Lower leg skin (tissue), 4 donors: Measurements from ENCODE around the gene TBKBP1. TPM values are rescaled to one million over a fixed set of nuclear protein-coding genes. Genes with fewer than 3 reads are reported as not detected.

Experiments used
- DNase-seq, 2 donors: peaks; one replicate each; pipeline ENCODE4 v3.0.0-alpha.2; 2019; ENCODE audit warnings: low spot score in 2 of 2
- H3K4me3 ChIP-seq: fragments of 200-600 bp; sonication (generic); 2 replicates; pipeline ENCODE4 v1.5.1; 2017; ENCODE audit warnings: mild to moderate bottlenecking, low read depth; ENCODE audit not compliant: poor library complexity, severe bottlenecking
- POLR2A ChIP-seq, 2 donors: fragments of 450-650 bp; IDR thresholded peaks; one replicate each; pipeline ENCODE4 v1.6.1; 2016 to 2017; ENCODE audit warnings: antibody characterized with exemption in 2 of 2, mild to moderate bottlenecking in 1 of 2, moderate library complexity in 1 of 2
- WGBS, 2 donors: methylation state at CpG; one replicate each; pipeline ENCODE4 v1.1.5; 2018; 5-methylcytosine and 5-hydroxymethylcytosine counted together
- intact Hi-C: fragments of 100-400 bp; cut with DNase I; formaldehyde crosslinking; loops from one replicate; pipeline ENCODE4 v1.15.0; 2023; ENCODE audit warnings: low total_unique reads
- total RNA-seq, 4 donors: library from RNA; depleted of rRNA; stranded (reverse); fragments of >200 nt; gene quantifications; one replicate each; pipeline ENCODE4 v1.1.0, GENCODE V29; 2016
- TF ChIP-seq, protein P1 (sequence below), 3 donors: fragments of 450-650 bp; IDR thresholded peaks; one replicate each; pipeline ENCODE4 v1.5.1; 2016; ENCODE audit warnings: antibody characterized with exemption in 3 of 3, mild to moderate bottlenecking in 3 of 3, moderate library complexity in 2 of 3

Gene TBKBP1
- total RNA-seq, 4 donors from 2014 or later, result 7.1 to 14.7 (median 9.3) TPM

DNA sequence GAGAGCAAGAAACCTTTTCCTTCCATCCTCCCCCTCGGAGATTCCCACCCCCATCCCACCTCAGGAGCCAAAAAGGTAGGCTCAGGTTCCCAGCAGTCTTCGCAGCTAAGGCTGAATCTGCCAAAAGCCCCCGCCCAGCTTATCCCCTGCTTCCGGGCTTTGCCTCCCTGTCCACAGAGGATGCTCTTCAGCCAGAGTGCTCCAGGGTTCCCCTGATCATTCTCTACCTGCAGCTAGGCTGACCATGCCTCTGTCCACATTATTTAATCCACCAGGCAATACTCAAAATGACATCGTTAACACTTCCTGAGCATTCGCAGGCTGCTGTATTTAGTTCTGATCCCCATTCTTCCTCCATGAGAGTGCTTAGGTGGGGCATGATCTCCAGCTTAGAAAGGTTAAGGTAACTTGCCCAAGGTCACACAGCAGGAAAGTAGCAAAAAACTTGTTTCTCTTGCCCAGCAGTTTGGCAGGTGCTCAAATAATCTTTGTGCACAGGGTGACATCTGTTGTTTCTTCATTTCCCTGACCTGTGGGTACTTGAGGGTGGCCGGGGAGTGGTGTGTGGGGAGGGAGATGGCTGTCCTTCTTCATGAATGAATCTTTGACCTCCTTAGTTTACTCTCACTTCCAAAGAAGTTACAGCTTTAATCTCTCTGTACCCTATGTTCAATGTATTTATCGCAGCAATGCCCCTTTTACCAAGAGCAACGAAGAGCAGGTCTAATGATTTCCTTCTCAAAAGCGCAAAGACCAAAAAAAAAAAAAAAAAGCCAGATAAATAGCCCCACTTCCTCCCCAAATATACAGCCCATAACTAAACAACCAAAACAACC is 848 bp upstream of the TBKBP1 start:
- peak in 1 of 2 donors; percentile 81 for DNase-seq
- no peak for TF ChIP-seq POLR2A (IDR thresholded peaks at IDR 0.05)
- TF ChIP-seq, protein P1, sequence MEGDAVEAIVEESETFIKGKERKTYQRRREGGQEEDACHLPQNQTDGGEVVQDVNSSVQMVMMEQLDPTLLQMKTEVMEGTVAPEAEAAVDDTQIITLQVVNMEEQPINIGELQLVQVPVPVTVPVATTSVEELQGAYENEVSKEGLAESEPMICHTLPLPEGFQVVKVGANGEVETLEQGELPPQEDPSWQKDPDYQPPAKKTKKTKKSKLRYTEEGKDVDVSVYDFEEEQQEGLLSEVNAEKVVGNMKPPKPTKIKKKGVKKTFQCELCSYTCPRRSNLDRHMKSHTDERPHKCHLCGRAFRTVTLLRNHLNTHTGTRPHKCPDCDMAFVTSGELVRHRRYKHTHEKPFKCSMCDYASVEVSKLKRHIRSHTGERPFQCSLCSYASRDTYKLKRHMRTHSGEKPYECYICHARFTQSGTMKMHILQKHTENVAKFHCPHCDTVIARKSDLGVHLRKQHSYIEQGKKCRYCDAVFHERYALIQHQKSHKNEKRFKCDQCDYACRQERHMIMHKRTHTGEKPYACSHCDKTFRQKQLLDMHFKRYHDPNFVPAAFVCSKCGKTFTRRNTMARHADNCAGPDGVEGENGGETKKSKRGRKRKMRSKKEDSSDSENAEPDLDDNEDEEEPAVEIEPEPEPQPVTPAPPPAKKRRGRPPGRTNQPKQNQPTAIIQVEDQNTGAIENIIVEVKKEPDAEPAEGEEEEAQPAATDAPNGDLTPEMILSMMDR (IDR thresholded peaks at IDR 0.05), result no peak
- H3K4me3 ChIP-seq, result peak overlapping the region; percentile 35
- intact Hi-C loops, result no loop called here
- WGBS, 2 donors, result 25 to 34% methylated on average over 10 of the region's 10 CpGs

DNA sequence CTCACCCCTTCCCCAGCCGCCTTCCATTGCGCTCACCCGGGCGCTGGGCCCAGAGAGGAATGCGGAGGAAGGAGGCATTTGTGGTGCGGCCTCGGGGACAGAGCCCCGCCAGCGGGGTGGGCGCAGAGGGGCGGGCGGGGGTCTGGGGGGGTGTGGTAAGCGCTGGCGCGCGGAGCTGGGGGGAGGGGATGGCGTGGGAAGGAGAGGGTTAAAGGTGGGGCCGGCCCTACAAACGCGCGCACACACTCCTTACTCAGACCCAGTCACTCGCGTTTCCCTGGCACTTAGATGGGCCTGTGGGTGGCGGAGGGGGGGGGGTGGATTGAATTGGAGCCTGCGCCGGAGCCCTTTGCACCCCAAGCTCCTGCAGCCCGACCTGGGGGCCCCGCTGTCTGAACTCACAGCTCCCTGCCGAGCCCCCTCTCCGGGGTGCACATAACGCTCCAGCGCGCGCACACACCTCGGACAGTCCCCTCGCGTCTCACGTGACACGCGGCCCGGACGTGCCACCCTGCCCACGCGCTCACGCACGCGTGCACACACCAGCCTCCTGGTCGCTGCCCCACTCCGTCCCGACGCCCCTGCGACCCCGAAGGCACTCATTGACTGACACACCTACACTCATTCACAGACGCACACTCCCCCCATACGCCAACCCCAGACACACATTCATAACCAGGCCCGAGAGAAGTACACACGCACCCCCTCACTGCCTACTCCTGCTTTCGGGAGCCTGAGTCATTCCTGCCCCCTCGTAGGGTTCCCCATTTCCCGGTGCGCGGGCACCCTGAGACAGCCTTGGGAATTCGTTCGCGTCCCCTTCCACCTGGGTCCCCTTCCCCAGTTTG is 844 bp downstream of the TBKBP1 start:
- DNase-seq, result peak; percentile 34 to 93
- peak overlapping the region; percentile 65 for H3K4me3 ChIP-seq
- intact Hi-C loops, result no loop called here
- TF ChIP-seq POLR2A (IDR thresholded peaks at IDR 0.05), result no peak
- TF ChIP-seq, protein P1 (IDR thresholded peaks at IDR 0.05), result no peak
- 1% methylated on average over 34 to 36 of the region's 65 CpGs for WGBS, 2 donors

DNA sequence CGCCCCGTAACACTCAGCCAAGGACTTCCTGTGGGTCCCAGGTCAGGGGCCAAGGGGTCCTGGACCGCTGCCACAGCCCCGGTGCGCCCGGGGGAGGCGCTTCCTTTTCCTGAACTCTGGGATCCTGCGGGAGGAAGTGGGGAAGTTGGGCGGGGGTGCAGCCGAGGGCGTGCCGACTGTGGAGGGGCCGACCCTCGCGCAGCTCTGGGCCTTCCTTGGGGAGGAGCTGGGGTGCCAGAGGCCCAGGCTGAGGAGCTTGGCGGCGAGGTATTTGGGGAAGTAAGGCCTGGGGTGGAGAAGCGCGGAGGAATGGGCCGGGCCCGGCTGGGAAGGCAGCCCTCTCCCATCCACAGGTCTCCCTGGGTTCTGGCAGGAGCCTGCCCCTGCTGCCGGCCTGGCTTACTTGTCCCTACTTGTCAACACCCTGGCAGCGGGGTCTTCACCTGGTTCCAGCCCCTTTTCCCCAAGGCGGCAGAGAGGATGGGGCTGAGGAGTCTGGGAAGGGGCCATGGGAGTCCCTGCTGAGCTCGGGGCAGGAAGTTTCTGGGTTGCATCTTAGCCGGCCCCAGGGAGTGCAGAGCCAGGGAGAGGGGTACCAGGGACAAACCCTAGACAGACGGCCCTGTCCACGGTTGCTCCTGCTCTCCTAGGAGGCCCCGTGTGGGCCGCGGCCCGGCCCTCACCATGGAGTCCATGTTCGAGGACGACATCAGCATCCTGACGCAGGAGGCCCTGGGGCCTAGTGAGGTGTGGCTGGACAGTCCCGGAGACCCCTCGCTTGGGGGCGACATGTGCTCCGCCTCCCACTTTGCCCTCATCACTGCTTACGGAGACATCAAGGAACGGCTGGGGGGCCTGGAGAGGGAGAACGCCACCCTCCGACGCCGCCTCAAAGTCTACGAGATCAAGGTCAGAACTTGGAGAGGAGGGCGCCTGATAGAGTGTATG is 1.7 kb downstream of the TBKBP1 start:
- peak; percentile 36 to 93 for DNase-seq
- intact Hi-C loops, result no loop called here
- H3K4me3 ChIP-seq, result peak overlapping the region; percentile 65
- TF ChIP-seq, protein P1 (IDR thresholded peaks at IDR 0.05), result no peak
- TF ChIP-seq POLR2A (IDR thresholded peaks at IDR 0.05), result no peak
- 38 to 44% methylated on average over 45 to 47 of the region's 47 CpGs for WGBS, 2 donors

DNA sequence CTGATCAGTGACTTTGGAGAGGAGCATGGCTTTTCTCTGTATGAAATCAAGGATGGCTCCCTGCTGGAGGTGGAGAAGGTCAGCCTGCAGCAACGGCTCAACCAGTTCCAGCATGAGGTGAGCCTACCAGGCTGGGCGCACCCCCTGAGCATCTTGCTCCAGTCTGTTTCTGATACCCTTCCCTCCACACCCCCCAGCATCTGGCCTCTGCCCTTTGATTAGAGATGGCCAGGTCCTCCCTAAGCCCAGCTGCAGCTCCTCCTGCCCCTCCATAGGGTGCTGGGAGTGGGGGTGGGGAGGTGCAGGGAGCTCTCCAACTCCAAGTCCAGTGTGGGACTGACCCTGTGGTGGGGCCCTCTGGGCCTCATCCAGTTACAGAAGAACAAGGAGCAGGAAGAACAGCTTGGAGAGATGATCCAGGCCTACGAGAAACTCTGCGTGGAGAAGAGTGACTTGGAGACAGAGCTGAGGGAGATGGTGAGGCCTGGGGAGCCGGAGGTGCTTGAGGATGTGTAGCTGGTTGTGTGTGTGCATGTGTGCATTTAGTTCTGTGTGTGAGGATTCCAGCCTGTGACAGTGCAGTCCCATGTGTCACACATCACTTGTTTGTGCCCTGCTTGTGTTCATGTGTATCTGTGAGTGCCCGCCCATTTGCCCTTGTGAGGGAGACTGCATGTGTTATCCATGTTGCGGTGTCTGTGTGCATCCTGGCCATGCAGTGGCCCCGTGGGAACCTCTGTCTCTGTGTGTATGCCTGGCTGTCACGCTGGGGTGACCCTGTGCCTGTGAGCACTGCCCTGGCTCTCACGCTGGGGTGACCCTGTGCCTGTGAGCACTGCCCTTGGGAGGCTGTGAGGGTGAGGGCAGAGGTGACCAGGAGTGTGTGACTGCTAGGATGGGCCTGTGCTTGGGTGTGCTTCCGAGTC is 3.0 kb downstream of the TBKBP1 start:
- no peak overlapping the region for H3K4me3 ChIP-seq
- intact Hi-C loops, result no loop called here
- peak in 1 of 2 donors; percentile 85 for DNase-seq
- TF ChIP-seq, protein P1 (IDR thresholded peaks at IDR 0.05), result no peak
- WGBS, 2 donors, result 78 to 84% methylated on average over 11 of the region's 11 CpGs
